ENCODE results near the gene STAT1. TPM values are rescaled to one million over a fixed set of nuclear protein-coding genes. Genes with fewer than 3 reads are reported as not detected.

STAT1 gene
- total RNA-seq, 1 donor from 2014 or later = 61.7 TPM

DNA sequence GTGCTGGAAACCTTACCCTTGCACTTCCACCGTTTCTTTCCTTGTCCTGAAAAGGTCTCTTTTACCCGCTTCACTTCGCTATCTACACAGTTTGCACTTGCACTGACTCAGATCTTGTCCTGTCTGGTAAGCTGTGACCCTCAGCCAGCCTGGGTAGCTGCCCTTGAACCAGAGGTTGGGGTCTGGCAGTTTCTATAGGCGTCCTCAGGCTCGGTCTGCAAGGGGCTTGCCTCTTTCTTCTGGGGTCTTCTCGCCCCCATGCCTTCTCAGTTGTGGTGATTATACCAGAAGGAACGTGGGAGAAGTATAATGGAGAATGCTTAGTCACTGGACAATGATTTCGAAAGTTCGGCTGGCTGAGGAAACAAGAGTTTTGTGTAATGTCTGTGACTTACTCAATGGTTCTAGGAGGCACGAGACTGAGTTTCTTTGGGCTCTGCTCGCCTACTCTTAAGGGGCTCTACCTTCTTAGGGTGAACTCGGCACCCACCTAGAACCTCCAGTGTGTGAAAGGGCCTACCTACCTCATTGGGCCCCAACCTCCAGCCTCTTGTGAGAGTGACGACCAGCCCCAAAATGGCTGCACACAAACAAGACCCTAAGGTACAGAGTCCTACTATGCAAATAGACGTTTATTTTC is 6.9 kb upstream of the STAT1 start:
- Mint-ChIP-seq H3K9me3 (no peaks in the 10 kb centered on the region), H3K27ac (no peak overlapping the region), H3K36me3 (no peaks in the 10 kb centered on the region), H3K27me3 (ENCODE audit: insufficient read depth, low read depth) (no peaks in the 10 kb centered on the region), H3K4me3 (no peak overlapping the region), H3K4me1 (no peaks in the 10 kb centered on the region)
- no peaks in the 10 kb centered on the region for H3K4me1 ChIP-seq
- no peaks in the 10 kb centered on the region for H3K79me2 ChIP-seq (ENCODE audit: low read depth)
- H3K27ac ChIP-seq = no peak overlapping the region
- H3K27me3 ChIP-seq = peaks cover 45% of the 10 kb centered on the region
- no peaks in the 10 kb centered on the region for H4K20me1 ChIP-seq (ENCODE audit: low read depth)
- no peak for TF ChIP-seq EZH2phosphoT487 (IDR thresholded peaks at IDR 0.05)
- TF ChIP-seq, protein P1, sequence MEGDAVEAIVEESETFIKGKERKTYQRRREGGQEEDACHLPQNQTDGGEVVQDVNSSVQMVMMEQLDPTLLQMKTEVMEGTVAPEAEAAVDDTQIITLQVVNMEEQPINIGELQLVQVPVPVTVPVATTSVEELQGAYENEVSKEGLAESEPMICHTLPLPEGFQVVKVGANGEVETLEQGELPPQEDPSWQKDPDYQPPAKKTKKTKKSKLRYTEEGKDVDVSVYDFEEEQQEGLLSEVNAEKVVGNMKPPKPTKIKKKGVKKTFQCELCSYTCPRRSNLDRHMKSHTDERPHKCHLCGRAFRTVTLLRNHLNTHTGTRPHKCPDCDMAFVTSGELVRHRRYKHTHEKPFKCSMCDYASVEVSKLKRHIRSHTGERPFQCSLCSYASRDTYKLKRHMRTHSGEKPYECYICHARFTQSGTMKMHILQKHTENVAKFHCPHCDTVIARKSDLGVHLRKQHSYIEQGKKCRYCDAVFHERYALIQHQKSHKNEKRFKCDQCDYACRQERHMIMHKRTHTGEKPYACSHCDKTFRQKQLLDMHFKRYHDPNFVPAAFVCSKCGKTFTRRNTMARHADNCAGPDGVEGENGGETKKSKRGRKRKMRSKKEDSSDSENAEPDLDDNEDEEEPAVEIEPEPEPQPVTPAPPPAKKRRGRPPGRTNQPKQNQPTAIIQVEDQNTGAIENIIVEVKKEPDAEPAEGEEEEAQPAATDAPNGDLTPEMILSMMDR (IDR thresholded peaks at IDR 0.05) = no peak
- TF ChIP-seq EZH2 (IDR thresholded peaks at IDR 0.05) = no peak
- H3F3A ChIP-seq (ENCODE audit: low read depth) = no peaks in the 10 kb centered on the region
- DNase-seq (ENCODE audit: low spot score) = no peak
- H3K4me2 ChIP-seq = peak overlapping the region; percentile 78
- H3K4me3 ChIP-seq = peak overlapping the region; percentile 60
- no peaks in the 10 kb centered on the region for H3K36me3 ChIP-seq
- peak overlapping the region; percentile 36 for H3K9ac ChIP-seq
- H2AFZ ChIP-seq (replicated peaks) = peak overlapping the region; percentile 77
- no peaks in the 10 kb centered on the region for H3K9me3 ChIP-seq (ENCODE audit: low read depth)

- Histone ChIP-seq H3F3A (ENCODE audit: low read depth) (no peaks in the 10 kb centered on the region), H3K27me3 (peaks cover 51% of the 10 kb centered on the region), H2AFZ (replicated peaks) (peak overlapping the region; percentile 77), H3K4me1 (no peaks in the 10 kb centered on the region), H3K36me3 (no peaks in the 10 kb centered on the region), H3K9me3 (ENCODE audit: low read depth) (no peaks in the 10 kb centered on the region), H3K79me2 (ENCODE audit: low read depth) (no peaks in the 10 kb centered on the region), H3K4me3 (peak overlapping the region; percentile 60), H3K9ac (peak overlapping the region; percentile 36), H4K20me1 (ENCODE audit: low read depth) (no peaks in the 10 kb centered on the region), H3K27ac (no peak overlapping the region), H3K4me2 (peak overlapping the region; percentile 78)
- Mint-ChIP-seq H3K4me3 (no peak overlapping the region), H3K9me3 (no peaks in the 10 kb centered on the region), H3K36me3 (no peaks in the 10 kb centered on the region), H3K27ac (no peak overlapping the region), H3K27me3 (ENCODE audit: insufficient read depth, low read depth) (no peaks in the 10 kb centered on the region), H3K4me1 (no peaks in the 10 kb centered on the region)
- TF ChIP-seq EZH2phosphoT487 (IDR thresholded peaks at IDR 0.05) (no peak), EZH2 (IDR thresholded peaks at IDR 0.05) (no peak)
- TF ChIP-seq, protein P1 (IDR thresholded peaks at IDR 0.05) = peak; percentile 11
- peak; percentile 96 for DNase-seq (ENCODE audit: low spot score)
These were observed 6.3 kb upstream of the STAT1 start for GRCh38 chr2:191020221-191020741.

- TF ChIP-seq, protein P1 (IDR thresholded peaks at IDR 0.05) = no peak
- TF ChIP-seq EZH2phosphoT487 (IDR thresholded peaks at IDR 0.05) = no peak
- TF ChIP-seq EZH2 (IDR thresholded peaks at IDR 0.05) = no peak
- Histone ChIP-seq H3K36me3 (no peaks in the 10 kb centered on the region), H3K9ac (no peak overlapping the region), H2AFZ (replicated peaks) (no peak overlapping the region), H3K79me2 (ENCODE audit: low read depth) (no peaks in the 10 kb centered on the region), H3K4me3 (no peak overlapping the region), H3K27me3 (peaks cover 60% of the 10 kb centered on the region), H3F3A (ENCODE audit: low read depth) (no peaks in the 10 kb centered on the region), H3K27ac (no peak overlapping the region), H3K9me3 (ENCODE audit: low read depth) (no peaks in the 10 kb centered on the region), H3K4me1 (no peaks in the 10 kb centered on the region), H3K4me2 (no peak overlapping the region), H4K20me1 (ENCODE audit: low read depth) (no peaks in the 10 kb centered on the region)
- no peak overlapping the region for H3K4me3 Mint-ChIP-seq
- H3K27me3 Mint-ChIP-seq (ENCODE audit: insufficient read depth, low read depth) = no peaks in the 10 kb centered on the region
- no peaks in the 10 kb centered on the region for H3K4me1 Mint-ChIP-seq
- H3K9me3 Mint-ChIP-seq = no peaks in the 10 kb centered on the region
- DNase-seq (ENCODE audit: low spot score) = no peak
- H3K36me3 Mint-ChIP-seq = no peaks in the 10 kb centered on the region
- H3K27ac Mint-ChIP-seq = no peak overlapping the region
These were observed 5.4 kb upstream of the STAT1 start for GRCh38 chr2:191019376-191019775.

Measured in neural progenitor cell (in vitro differentiated cells).